NCI-H187 treated with DMSO at 0.1 percent for 48 hours (cell line): Measurements from ENCODE around the gene CYSRT1.

Experiments used
- DNase-seq: peaks from one replicate; lab custom pipeline; 2025; lab: John Stamatoyannopoulos, UW

Gene CYSRT1

GRCh38 chr9:137190315-137190856, 34.6 kb upstream of the CYSRT1 start:
- no peak for DNase-seq

- DNase-seq, result no peak
These were observed 33.7 kb upstream of the CYSRT1 start for GRCh38 chr9:137191245-137191644.

GRCh38 chr9:137191691-137192447, 33.1 kb upstream of the CYSRT1 start:
- no peak for DNase-seq

GRCh38 chr9:137192448-137192780, 32.6 kb upstream of the CYSRT1 start:
- DNase-seq, result no peak

GRCh38 chr9:137192859-137193258, 32.1 kb upstream of the CYSRT1 start:
- DNase-seq, result no peak

GRCh38 chr9:137193771-137194170, 31.2 kb upstream of the CYSRT1 start:
- no peak for DNase-seq

- DNase-seq, result no peak
These were observed 30.6 kb upstream of the CYSRT1 start for GRCh38 chr9:137194388-137194787.

GRCh38 chr9:137194909-137195308, 30.1 kb upstream of the CYSRT1 start:
- DNase-seq, result no peak

GRCh38 chr9:137195525-137196220, 29.3 kb upstream of the CYSRT1 start:
- DNase-seq, result peak; percentile 62

GRCh38 chr9:137198051-137198901, 26.7 kb upstream of the CYSRT1 start:
- DNase-seq, result no peak

- no peak for DNase-seq
These were observed 26.1 kb upstream of the CYSRT1 start for GRCh38 chr9:137198902-137199283.

- no peak for DNase-seq
These were observed 25.4 kb upstream of the CYSRT1 start for GRCh38 chr9:137199411-137200121.

- peak; percentile 82 for DNase-seq
These were observed 24.4 kb upstream of the CYSRT1 start, which contains the start of gene TPRN for GRCh38 chr9:137200311-137201204. Gene TPRN, minus strand, starts transcription at chr9:137200741. Its CDS starts 30 bp downstream, at chr9:137200711.

- no peak for DNase-seq
These were observed 23.6 kb upstream of the CYSRT1 start for GRCh38 chr9:137201205-137201868.

- no peak for DNase-seq
These were observed 22.0 kb upstream of the CYSRT1 start for GRCh38 chr9:137202966-137203365.

GRCh38 chr9:137204731-137205125, 20.2 kb upstream of the CYSRT1 start:
- no peak for DNase-seq

- DNase-seq, result no peak
These were observed 19.6 kb upstream of the CYSRT1 start, which contains the start of the genes NDOR1 and TMEM203 for GRCh38 chr9:137205126-137206069. Gene NDOR1, plus strand, starts transcription at chr9:137205700. Its CDS starts 78 bp downstream, at chr9:137205778. Gene TMEM203, minus strand, starts transcription at chr9:137205648. Its CDS starts 234 bp downstream, at chr9:137205414.

- DNase-seq, result no peak
These were observed 18.4 kb upstream of the CYSRT1 start for GRCh38 chr9:137206602-137207001.

GRCh38 chr9:137211532-137211931, 13.4 kb upstream of the CYSRT1 start:
- no peak for DNase-seq
